ENCODE data around the gene NADK2.

- TF ChIP-seq, protein P1, sequence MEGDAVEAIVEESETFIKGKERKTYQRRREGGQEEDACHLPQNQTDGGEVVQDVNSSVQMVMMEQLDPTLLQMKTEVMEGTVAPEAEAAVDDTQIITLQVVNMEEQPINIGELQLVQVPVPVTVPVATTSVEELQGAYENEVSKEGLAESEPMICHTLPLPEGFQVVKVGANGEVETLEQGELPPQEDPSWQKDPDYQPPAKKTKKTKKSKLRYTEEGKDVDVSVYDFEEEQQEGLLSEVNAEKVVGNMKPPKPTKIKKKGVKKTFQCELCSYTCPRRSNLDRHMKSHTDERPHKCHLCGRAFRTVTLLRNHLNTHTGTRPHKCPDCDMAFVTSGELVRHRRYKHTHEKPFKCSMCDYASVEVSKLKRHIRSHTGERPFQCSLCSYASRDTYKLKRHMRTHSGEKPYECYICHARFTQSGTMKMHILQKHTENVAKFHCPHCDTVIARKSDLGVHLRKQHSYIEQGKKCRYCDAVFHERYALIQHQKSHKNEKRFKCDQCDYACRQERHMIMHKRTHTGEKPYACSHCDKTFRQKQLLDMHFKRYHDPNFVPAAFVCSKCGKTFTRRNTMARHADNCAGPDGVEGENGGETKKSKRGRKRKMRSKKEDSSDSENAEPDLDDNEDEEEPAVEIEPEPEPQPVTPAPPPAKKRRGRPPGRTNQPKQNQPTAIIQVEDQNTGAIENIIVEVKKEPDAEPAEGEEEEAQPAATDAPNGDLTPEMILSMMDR (IDR thresholded peaks at IDR 0.05), result no peak
- TF ChIP-seq EZH2 (IDR thresholded peaks at IDR 0.05), result no peak
These were observed 42.1 kb downstream of the NADK2 start for GRCh38 chr5:36199620-36200019.

Data from neural progenitor cell (in vitro differentiated cells).